Astrocyte of the spinal cord (primary cell): ENCODE data around the gene FBXO21.
"Not testable (repeated sequence)": the region's sequence is repeated elsewhere in the genome, so short reads cannot be mapped to it uniquely, and the experiment has no call there.

Experiments
- DNase-seq: peaks from one replicate; pipeline ENCODE4 v3.0.0; 2011; ENCODE audit warnings: low read depth, low spot score
- H3K4me3 ChIP-seq: 2 replicates; pipeline ENCODE4 v1.5.1; 2011; ENCODE audit warnings: low read depth, mild to moderate bottlenecking, low read length, moderate library complexity
- in situ Hi-C: cut with HindIII; loops from 2 replicates; pipeline ENCODE4 v1.10.0; 2017; ENCODE audit warnings: low sequenced_read_pairs
- TF ChIP-seq, protein P1 (sequence below): IDR thresholded peaks from 2 replicates; pipeline ENCODE4 v1.5.1; 2012; ENCODE audit warnings: low read depth, mild to moderate bottlenecking, low read length, inconsistent platforms

The FBXO21 gene

DNA sequence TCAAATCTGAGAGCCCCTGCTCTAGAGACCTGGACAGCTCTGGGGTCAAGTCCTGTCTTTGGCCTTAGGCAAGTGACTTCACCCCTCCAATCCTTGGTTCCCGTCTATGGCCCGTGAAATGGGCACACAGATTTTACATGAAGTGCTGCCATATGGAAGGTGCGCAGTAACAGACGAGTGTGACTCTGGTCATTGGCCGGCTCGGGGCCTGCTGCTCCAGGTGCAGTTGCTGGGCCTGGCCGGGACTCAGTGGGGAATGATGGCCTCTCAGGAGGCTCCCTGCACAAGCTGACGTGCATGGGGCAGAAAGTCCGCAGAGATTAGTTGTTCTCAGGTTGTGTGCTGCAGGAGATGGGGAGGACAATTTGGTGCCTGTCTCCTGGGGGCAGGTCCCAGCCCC lies 77.0 kb downstream of the FBXO21 start:
- in situ Hi-C loops, result no loop called here

DNA sequence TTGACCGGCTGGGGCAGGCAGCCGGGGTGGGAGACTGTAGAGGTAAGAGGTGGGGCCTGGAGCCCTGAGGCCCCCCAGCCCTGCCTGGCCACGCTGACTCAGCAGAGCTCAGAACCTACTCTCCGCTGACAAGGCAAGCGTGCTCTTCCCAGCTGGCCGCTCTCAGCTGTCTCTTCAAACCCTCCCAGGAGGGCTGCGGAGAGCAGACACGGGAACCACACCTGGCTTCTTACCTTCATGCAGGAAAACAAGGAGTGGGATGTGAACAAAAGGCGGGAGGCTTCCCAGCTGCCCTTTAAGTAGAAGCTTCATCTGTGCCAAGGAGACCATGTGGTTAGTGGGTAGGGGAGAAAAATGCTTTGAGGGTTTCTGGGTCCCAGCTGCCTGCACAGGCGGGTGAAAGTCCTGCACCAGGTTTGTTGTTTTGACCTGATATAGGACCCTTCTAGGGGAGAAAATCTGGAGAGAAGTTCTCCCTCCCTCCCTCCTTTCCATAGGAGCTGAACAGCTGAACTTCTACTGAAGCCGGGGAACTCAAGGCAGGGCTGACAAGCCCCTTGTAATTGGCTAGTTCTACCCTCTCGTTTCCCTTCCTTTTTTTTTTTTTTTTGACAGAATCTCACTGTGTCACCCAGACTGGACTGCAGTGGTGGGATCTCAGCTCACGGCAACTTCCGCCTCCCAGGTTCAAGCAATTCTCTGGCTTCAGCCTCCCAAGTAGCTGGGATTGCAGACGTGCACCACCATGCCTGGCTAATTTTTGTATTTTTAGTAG lies 78.3 kb downstream of the FBXO21 start:
- TF ChIP-seq, protein P1, sequence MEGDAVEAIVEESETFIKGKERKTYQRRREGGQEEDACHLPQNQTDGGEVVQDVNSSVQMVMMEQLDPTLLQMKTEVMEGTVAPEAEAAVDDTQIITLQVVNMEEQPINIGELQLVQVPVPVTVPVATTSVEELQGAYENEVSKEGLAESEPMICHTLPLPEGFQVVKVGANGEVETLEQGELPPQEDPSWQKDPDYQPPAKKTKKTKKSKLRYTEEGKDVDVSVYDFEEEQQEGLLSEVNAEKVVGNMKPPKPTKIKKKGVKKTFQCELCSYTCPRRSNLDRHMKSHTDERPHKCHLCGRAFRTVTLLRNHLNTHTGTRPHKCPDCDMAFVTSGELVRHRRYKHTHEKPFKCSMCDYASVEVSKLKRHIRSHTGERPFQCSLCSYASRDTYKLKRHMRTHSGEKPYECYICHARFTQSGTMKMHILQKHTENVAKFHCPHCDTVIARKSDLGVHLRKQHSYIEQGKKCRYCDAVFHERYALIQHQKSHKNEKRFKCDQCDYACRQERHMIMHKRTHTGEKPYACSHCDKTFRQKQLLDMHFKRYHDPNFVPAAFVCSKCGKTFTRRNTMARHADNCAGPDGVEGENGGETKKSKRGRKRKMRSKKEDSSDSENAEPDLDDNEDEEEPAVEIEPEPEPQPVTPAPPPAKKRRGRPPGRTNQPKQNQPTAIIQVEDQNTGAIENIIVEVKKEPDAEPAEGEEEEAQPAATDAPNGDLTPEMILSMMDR, result no peak
- in situ Hi-C loops, result no loop called here
- H3K4me3 ChIP-seq, result no peak overlapping the region
- DNase-seq, result no peak

More for the DNA sequence above, 77.0 kb downstream of the FBXO21 start:
- no peak overlapping the region for H3K4me3 ChIP-seq
- TF ChIP-seq, protein P1, result no peak
- DNase-seq, result no peak

DNA sequence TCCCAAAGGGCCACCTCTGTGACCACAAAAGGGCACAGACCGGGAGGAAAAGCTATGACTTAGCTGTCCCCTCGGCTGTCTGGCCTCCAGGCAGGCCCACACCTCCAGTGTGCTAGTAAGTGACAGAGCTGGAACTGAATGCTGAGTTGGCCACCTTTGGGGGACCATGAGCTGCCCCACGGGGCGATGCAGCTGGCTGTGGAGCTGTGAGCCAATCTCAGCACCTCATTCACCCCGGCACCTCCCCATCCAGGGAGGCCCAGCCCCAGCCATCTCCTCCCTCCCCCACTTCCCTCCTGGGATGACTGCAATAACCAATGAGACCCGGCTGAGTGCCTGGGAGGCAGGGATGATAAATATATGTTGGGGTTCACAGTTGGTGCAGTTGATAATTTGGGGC lies 78.9 kb downstream of the FBXO21 start:
- H3K4me3 ChIP-seq, result no peak overlapping the region
- DNase-seq, result no peak
- TF ChIP-seq, protein P1, result no peak
- in situ Hi-C loops, result no loop called here

DNA sequence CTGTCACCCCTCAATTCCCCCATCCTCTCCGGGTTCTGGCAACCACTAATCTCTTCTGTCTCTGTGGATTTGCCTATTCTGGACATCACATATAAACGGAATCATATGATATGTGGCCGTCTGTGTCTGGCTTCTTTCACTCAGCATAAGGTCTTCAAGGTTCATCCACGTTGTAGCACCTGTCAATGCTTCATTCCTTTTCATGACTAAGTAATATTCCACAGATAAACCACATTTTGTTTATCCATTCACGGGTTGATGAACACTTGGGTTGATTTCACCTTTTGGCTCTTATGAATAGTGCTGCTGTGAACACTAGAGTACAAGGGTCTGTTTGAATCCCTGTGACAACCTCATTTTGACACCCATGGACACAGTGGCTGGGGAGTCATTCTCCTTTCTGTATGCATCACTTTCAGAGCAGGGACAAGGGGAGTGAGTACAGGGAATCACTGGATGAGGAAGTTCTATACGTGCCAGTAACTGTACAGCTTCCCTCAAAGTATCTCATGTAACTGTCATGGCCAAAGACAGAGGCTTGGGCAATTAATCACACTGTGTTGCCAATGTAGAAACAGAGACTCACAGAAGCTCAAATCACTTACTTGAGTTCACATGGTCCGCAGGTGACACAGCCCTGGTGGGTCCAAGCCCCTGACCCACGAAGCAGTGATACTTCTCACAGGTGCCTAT lies 80.2 kb downstream of the FBXO21 start:
- no peak overlapping the region for H3K4me3 ChIP-seq
- in situ Hi-C loops, result no loop called here
- DNase-seq, result no peak
- TF ChIP-seq, protein P1, result no peak

DNA sequence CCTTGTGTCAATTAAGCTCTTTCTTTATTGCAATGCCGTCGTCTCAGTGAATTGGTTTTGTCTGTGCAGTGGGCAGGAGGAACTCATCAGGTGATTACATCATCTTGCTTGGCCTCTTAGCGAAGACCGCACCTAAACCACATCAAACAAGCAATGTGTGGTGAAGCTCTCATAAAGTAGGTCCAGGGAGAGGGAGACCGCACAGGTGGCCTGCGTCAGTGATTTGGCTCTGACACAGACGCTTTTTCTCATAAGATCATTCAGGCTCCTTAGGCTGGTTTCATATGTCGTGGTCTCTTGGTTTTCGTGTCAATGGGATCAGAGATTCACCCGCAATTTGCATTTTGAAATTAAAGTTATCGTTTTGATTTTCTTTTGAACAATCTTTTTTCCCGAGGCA lies 84.4 kb downstream of the FBXO21 start:
- DNase-seq, result no peak
- H3K4me3 ChIP-seq, result no peak overlapping the region
- TF ChIP-seq, protein P1, result no peak
- in situ Hi-C loops, result no loop called here

DNA sequence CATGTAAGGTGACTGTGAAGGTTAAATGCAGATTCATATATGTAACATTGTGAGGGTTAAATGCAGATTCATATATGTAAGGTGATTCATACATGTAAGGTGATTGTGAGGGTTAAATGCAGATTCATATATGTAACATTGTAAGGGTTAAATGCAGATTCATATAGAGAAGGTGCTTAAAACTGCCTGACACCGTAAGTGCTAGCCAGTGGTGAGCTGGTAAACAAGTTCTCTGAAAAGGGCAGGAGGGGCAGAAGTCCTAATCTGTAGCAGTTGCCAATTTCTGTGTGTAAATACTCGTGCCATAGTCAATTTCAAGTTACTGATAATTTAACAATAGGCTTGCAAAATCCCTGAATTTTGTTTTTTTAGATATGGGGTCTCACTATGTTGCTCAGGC lies 86.3 kb downstream of the FBXO21 start:
- in situ Hi-C loops, DNase-seq, H3K4me3 ChIP-seq: not testable (repeated sequence)

DNA sequence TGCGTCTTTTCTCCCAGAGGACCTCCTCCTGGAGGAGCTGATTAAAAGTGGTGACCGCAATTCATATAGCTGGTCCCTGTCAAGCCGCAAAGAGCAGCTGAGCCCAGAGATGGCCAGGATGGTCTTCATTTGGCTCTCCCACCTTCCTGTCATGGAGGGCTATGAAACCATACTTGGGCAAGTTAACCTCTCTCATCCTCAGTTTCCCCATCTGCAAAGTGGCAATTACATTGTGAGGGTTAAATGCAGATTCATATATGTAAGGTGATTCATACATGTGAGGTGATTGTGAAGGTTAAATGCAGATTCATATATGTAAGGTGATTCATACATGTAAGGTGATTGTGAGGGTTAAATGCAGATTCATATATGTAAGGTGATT lies 87.5 kb downstream of the FBXO21 start:
- DNase-seq, result no peak
- TF ChIP-seq, protein P1, result no peak
- no peak overlapping the region for H3K4me3 ChIP-seq
- in situ Hi-C loops, result no loop called here
